ENCODE measurements around the gene CYSRT1. TPM values are rescaled to one million over a fixed set of nuclear protein-coding genes. Genes with fewer than 3 reads are reported as not detected.

The CYSRT1 gene
- polyA plus RNA-seq, 1 of the 3 experiments (the other 2 are of a cell fraction), result 2.1 TPM

DNA sequence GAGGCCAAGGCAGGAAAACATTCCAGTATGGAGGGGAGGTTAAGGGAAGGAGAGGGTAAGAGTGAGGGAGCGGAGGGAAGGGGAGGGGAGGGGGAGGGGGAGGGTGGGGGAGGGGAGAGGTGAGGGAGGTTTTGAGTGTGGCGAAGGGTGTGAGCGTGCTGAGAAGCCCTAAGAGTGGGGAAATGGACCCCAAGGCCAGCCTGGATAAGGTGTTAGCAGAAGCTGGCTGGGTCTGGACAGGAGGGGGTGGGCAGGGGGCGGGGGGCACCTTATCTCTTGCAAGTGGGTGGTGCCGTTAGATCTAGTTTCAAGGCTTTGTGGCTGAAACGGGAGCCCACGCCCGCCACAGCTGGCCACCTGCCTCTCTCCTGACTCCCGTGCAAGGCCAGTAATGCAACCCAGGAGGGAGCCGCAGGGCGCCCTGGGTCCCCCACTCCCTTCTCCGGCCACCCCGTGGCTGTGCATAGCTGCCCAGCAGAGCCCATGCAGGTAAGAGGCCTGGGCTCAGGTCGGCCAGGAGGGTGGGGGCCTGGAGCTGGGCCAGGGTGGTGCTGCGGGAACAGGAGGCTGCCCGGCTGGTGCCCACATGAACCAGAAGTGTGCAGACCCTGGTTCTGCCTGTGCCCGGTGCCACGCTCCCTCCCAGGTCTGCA lies 3.0 kb downstream of the CYSRT1 start:
- ChIA-PET POLR2A (interaction anchor here (1.0 to 1.5 kb wide), 6 partner anchors 23 to 121 kb away, joined by 3 to 8 read pairs (median 4); no protein-coding TSS in a partner anchor), CTCF (interaction anchor here (0.6 to 7.7 kb wide), 40 partner anchors 9 to 314 kb away, joined by 3 to 95 read pairs (median 6); partner anchors contain the start of genes DPP7, MAN1B1, NELFB and NPDC1)
- TF ChIP-seq, protein P1, sequence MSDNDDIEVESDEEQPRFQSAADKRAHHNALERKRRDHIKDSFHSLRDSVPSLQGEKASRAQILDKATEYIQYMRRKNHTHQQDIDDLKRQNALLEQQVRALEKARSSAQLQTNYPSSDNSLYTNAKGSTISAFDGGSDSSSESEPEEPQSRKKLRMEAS (IDR thresholded peaks at IDR 0.05; ENCODE audit: low read depth), result no peak
- TF ChIP-seq, protein P2, sequence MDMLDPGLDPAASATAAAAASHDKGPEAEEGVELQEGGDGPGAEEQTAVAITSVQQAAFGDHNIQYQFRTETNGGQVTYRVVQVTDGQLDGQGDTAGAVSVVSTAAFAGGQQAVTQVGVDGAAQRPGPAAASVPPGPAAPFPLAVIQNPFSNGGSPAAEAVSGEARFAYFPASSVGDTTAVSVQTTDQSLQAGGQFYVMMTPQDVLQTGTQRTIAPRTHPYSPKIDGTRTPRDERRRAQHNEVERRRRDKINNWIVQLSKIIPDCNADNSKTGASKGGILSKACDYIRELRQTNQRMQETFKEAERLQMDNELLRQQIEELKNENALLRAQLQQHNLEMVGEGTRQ (IDR thresholded peaks at IDR 0.05; ENCODE audit: borderline replicate concordance, low read depth, low read length), result no peak
- TF ChIP-seq YY1 (IDR thresholded peaks at IDR 0.05; ENCODE audit: low read depth), result no peak
- no peak for TF ChIP-seq SIN3A (IDR thresholded peaks at IDR 0.05; ENCODE audit: borderline replicate concordance, low read depth, low read length)
- no peak for TF ChIP-seq FOSL2 (IDR thresholded peaks at IDR 0.05; ENCODE audit: borderline replicate concordance, low read depth)
- TF ChIP-seq RCOR1 (IDR thresholded peaks at IDR 0.05; ENCODE audit: low read length), result no peak
- TF ChIP-seq NRF1 (IDR thresholded peaks at IDR 0.05; ENCODE audit: low read depth, low read length), result no peak
- no peak for TF ChIP-seq RFX5 (IDR thresholded peaks at IDR 0.05; ENCODE audit: low read length)
- no peak for TF ChIP-seq EP300 (IDR thresholded peaks at IDR 0.05; ENCODE audit: borderline replicate concordance in 1 of 2, low read depth in 1 of 2, low read length in 1 of 2)
- TF ChIP-seq MXI1 (IDR thresholded peaks at IDR 0.05; ENCODE audit: low read depth, low read length), result no peak
- no peak for TF ChIP-seq TAF1 (IDR thresholded peaks at IDR 0.05; ENCODE audit: borderline replicate concordance, low read depth, low read length)
- no peak for TF ChIP-seq RXRA (IDR thresholded peaks at IDR 0.05; ENCODE audit: borderline replicate concordance, low read depth)
- TF ChIP-seq MEF2A (IDR thresholded peaks at IDR 0.05; ENCODE audit: borderline replicate concordance, low read depth), result no peak
- TF ChIP-seq CHD2 (IDR thresholded peaks at IDR 0.05; ENCODE audit: low read length, partially characterized antibody), result no peak
- no peak for TF ChIP-seq TEAD4 (IDR thresholded peaks at IDR 0.05; ENCODE audit: borderline replicate concordance, insufficient read depth)
- TF ChIP-seq, protein P3, sequence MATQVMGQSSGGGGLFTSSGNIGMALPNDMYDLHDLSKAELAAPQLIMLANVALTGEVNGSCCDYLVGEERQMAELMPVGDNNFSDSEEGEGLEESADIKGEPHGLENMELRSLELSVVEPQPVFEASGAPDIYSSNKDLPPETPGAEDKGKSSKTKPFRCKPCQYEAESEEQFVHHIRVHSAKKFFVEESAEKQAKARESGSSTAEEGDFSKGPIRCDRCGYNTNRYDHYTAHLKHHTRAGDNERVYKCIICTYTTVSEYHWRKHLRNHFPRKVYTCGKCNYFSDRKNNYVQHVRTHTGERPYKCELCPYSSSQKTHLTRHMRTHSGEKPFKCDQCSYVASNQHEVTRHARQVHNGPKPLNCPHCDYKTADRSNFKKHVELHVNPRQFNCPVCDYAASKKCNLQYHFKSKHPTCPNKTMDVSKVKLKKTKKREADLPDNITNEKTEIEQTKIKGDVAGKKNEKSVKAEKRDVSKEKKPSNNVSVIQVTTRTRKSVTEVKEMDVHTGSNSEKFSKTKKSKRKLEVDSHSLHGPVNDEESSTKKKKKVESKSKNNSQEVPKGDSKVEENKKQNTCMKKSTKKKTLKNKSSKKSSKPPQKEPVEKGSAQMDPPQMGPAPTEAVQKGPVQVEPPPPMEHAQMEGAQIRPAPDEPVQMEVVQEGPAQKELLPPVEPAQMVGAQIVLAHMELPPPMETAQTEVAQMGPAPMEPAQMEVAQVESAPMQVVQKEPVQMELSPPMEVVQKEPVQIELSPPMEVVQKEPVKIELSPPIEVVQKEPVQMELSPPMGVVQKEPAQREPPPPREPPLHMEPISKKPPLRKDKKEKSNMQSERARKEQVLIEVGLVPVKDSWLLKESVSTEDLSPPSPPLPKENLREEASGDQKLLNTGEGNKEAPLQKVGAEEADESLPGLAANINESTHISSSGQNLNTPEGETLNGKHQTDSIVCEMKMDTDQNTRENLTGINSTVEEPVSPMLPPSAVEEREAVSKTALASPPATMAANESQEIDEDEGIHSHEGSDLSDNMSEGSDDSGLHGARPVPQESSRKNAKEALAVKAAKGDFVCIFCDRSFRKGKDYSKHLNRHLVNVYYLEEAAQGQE (IDR thresholded peaks at IDR 0.05; ENCODE audit: low read depth, low read length), result no peak
- no peak for TF ChIP-seq NFIC (IDR thresholded peaks at IDR 0.05; ENCODE audit: borderline replicate concordance)
- TF ChIP-seq TCF12 (IDR thresholded peaks at IDR 0.05), result no peak
- TF ChIP-seq, protein P4, sequence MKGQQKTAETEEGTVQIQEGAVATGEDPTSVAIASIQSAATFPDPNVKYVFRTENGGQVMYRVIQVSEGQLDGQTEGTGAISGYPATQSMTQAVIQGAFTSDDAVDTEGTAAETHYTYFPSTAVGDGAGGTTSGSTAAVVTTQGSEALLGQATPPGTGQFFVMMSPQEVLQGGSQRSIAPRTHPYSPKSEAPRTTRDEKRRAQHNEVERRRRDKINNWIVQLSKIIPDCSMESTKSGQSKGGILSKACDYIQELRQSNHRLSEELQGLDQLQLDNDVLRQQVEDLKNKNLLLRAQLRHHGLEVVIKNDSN (IDR thresholded peaks at IDR 0.05; ENCODE audit: borderline replicate concordance, low read depth), result no peak
- no peak overlapping the region for H3K9ac ChIP-seq
- 46% methylated on average over 3 of the region's 18 CpGs for WGBS (ENCODE audit: low lambda C conversion rate)
- no peak overlapping the region for H3K27ac ChIP-seq (ENCODE audit: low read depth in 2 of 2, low read length in 1 of 2)
- peaks cover 0 to 49% of the 10 kb centered on the region in 2 experiments; a peak in 1 of 4 replicates for H3K4me1 ChIP-seq (ENCODE audit: control insufficient read depth in 1 of 2, insufficient read depth in 2 of 2, low read depth in 1 of 2, low read length in 1 of 2)
- H4K20me1 ChIP-seq (ENCODE audit: insufficient read depth), result no peaks in the 10 kb centered on the region
- H3K9me2 ChIP-seq, result no peaks in the 10 kb centered on the region
- H3K36me3 ChIP-seq (replicated peaks in 1 of 2; ENCODE audit: control insufficient read depth in 1 of 2, insufficient read depth in 2 of 2, low read length in 1 of 2), result no peaks in the 10 kb centered on the region
- no peak overlapping the region for H3K4me3 ChIP-seq (ENCODE audit: low read depth in 2 of 2, low read length in 1 of 2)
- no peaks in the 10 kb centered on the region for H3K9me3 ChIP-seq
- H3K4me2 ChIP-seq, result no peak overlapping the region; the same call in 1 of the 2 replicates
- H3K79me2 ChIP-seq (ENCODE audit: insufficient read depth), result no peaks in the 10 kb centered on the region
- peaks cover 16% of the 10 kb centered on the region for H3F3A ChIP-seq (replicated peaks; ENCODE audit: insufficient read depth)
- no peak overlapping the region for H2AFZ ChIP-seq (ENCODE audit: low read depth)
- no peak for DNase-seq
- H3K27me3 ChIP-seq (ENCODE audit: insufficient read depth), result no peaks in the 10 kb centered on the region
